ENCODE measurements around the gene ARHGAP24. TPM values are rescaled to one million over a fixed set of nuclear protein-coding genes. Genes with fewer than 3 reads are reported as not detected.
A peak's percentile ranks its signal among the peaks of the same experiment; 100 is the strongest.

ARHGAP24 gene
- polyA plus RNA-seq, 1 donor = 110 TPM

DNA sequence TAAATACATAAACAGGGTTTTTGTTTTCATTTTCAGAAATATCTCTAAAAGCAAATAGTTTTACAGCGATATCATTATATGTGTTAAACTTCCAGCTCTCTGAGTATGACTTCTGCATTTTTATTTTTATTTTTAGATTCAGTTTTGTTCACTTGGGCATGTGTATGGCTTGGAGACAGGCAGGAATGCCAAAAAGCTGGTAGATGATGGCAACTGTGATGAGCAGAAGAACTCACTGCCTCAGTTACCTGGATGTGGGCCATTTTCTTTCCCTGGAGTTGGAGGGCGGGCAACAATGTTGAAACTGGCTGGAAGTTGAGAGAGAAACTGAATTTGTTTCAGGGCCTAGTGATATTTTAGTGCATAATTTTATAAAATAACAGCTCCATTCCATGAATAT lies 266.4 kb downstream of the ARHGAP24 start:
- DNase-seq = no peak

DNA sequence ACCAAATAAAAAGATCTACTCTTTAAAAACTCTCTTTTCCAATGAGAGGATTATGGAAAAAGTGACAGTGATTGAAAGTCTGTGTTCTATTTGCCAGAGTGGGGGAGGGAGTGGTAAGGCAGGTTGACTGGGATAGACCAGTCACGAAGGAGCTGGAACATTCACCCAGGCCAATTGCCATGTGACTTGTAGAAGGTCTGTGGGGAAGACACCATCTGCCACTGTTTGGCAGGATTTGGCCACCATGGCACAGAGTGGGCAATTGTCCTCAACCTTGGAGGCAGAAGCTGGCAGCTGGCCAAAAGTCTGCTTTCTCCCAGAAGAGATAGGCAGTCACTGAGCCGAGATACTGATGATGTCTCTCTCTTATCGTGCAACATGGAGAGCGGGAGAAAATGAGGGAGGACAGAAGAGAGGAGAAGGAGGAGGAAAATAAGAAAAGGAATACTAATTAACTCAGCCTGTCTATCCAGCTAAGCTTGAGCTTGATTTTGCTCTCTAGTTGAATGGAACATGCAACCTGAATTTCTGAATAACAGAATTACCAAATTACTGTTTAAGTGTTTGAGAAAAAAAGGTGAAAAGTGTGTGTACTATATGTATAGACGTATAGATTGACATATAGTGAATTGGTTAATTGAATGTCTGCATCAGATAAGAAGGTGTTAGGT lies 267.1 kb downstream of the ARHGAP24 start:
- no peak for DNase-seq

DNA sequence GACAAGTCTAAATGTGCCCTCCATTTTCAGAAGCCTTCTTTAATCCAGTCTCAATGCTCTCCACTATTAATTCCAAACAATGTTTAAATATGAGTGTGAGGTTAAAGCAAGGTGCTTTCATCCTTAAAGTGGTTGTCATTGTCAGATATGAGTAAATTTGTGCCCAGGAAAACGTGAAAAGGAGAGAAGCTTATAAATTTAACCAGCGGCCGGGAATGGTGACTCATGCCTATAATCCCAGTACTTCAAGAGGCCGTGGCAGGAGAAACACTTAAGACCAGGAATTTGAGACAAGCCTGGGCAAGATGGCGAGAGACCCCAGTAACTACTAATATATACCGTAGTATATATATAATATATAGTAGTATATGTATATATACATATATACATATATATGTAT lies 270.0 kb downstream of the ARHGAP24 start:
- no peak for DNase-seq

DNA sequence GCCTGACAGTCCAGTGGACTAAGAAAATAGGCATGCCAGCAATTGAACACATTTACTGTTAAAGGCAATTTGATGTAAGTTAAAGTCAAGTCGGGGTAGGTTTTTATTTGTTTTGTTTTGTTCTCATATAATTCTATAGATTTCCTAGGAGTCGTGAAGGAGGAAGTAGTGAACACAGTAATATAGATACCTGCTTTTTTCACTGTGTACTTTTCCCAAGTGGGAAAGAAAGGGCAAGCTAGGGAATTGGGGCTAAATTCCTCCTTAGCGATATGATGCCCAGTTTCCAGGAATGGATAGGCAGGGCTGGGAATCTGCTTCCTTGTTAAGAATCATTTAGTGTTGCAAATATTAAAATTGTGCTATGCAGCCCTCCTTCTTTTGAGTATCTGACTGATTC lies 271.0 kb downstream of the ARHGAP24 start:
- DNase-seq = no peak

DNA sequence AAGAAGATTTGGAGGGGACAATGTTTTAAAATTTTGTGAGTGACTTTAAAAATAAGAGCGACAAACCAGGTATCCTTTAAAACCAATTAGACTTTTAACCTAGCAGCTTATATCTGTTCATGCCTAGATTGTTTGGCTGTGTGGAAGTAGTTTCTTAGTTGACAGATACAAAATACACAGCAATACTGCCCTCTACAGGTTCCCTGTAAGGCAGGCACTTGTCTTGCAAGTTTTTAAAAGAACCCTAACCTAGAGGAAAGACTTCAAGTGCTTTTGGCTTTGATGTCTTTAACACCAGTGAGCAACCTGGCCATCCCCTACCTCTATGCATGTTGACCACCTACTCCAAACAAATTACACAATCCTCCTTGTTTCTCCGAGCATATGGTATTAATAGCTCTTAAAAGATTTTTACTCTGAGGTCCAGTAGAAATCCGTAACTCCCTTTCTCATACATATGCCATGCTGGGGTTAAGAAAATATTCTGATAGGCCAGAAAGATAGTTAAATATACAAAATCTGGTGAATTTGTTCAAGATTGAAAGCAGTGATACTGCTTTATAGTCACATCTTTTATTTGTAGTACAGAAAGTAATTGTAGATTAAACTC lies 273.0 kb downstream of the ARHGAP24 start:
- peak; percentile 78 for DNase-seq

DNA sequence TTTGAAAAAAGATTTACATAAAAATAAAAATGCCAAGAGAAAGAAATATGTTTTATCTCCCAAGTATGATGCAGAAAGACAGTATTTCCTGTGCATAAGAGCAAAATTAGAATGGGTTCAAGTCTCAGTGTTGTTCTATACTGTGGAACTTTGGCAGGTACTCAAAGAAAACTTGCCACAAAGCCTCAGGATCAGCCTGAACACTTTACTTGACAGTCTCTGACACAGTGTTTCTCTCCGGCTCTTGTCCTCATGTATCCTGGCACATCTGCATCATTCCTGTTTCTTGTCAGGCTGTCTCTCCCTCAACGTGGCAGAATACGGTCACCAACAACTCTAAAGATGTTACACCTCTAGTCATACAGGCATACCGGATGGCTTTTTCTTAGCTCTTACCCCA lies 273.7 kb downstream of the ARHGAP24 start:
- no peak for DNase-seq

DNA sequence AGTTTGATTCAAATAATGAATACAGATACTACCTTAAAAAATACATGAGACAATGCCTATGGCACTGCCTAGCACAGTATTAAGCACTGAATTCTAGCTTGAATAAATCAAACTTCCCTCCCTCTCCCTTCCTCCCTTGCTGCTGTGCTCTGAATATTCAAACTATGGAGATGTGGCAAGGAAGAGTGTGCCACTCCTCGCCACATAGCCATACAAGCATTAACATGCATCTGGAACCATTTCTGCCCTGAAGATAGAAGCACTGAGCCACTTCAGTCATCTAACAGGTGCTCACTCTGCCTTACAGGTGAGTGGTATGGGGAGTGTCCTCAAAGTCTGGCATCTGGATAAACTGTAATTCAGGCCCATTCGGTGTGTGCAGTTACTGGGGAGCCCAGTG lies 276.9 kb downstream of the ARHGAP24 start:
- no peak for DNase-seq

DNA sequence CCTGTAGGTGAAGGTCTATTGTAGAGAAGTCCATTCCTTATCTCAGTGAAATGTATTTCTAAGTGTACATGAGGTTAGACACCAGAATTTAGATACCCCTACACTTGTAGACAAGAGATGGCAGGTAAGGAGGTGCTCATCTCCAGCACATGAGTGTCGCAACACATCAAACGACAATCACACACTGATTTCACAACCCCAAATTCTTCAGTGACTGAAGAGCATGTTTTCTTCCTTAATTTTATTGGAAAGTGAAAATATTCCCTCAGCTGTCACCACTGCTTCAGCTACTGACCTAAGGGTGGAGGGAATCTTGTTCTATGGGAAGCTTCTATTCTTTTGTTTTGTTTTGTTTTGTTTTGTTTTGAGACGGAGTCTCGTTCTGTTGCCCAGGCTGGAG lies 280.3 kb downstream of the ARHGAP24 start:
- DNase-seq = no peak

DNA sequence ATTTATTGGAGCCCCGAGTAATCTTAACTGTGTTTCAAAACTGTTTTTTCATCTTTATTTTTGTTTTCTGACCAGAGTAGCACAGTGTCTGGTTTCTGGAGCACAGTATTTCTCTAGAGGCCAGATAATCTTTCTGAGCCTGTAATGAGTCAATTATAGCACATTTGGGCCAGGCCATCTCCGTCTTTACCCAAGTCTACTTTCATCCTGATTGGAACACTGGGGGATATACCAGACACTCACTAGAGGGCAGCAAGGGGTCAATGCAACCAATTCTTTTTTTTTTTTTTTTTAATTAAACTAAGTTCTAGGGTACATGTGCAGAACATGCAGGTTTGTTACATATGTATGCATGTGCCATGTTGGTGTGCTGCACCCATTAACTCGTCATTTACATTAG lies 282.0 kb downstream of the ARHGAP24 start:
- no peak for DNase-seq

DNA sequence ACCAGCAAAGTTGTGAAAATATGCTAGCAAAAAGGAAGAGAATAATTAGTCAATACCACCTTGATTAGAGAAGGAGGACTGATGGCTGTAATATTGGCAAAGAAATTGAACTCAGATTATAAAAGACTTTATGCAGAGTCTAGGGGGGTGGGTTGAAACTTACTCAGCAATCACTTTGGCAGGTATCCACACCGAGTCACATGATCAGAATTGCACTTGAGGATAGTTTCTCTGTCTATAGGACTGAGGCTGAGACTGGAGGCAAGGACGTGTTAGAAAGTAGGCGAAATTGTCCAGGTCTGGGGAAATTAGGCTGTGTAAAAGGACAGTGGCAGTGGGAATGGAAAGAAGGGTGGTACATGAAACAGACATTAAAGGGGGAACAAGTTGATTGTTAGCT lies 284.4 kb downstream of the ARHGAP24 start:
- no peak for DNase-seq

DNA sequence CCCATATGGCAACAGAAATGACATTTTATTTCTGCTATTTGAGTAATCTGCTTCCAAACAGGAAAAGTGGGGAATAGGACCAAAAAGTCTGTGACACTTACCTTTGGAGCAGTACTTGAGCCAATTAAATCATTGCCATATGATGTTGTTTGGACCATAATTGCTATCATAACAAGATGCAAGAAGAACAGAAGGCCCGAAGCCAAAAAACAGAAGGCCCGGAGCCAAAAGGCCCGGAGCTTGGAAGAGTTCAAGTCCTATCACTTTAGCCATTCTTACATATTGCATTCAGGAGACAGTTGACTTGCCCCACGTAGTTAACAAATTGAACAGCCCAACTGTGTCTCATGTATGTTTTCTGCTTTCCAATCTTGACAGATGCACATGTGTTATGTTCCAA lies 285.6 kb downstream of the ARHGAP24 start:
- no peak for DNase-seq

DNA sequence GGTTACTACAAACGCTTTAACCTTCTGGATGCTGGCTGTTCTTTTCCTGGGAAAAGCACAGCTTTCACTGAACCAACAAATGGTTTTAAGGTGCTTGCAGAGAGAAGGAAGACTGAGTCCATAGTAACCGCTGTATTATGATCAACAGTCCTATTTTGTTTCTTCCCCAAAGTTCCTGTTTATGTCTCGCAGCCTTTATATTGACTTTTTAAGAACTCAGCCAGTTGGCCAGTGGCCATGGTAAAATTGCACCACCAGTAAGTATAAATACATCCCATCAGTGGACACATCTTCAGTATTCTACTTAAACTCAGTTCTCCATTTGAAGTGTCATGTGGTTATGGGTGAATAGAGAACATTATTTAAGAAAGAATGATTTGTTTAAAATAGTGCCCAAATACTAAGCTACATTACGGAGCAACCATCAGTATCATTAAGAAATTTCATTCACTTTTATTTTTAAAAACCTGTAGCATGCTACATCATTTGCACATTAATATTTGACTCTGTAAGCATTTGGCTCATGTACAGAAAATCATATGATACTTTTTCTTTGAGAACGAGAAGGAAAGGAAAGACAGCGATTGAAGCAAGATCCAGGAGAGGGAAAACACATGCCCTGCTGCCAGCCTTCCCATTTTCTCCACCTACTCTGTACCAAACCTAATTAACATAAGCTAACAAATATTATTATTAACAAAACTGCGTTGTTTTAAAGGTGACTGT lies 287.0 kb downstream of the ARHGAP24 start:
- DNase-seq = no peak

DNA sequence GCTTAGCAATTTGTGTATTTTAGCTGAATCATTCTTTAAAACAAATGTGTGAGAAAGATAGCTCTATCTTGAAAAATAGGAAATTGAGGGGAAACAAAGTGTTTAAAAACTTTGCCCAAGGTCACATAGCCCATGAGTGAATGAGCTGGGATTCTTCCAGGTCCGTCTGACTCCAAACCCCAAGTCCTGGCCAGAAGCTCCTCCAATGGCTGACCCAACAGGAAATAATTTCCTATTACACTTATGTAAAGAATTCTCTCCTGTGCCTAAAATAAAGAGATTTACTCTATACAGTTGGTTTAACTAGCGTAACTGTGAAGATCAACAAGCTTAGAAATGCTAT lies 287.6 kb downstream of the ARHGAP24 start:
- no peak for DNase-seq

DNA sequence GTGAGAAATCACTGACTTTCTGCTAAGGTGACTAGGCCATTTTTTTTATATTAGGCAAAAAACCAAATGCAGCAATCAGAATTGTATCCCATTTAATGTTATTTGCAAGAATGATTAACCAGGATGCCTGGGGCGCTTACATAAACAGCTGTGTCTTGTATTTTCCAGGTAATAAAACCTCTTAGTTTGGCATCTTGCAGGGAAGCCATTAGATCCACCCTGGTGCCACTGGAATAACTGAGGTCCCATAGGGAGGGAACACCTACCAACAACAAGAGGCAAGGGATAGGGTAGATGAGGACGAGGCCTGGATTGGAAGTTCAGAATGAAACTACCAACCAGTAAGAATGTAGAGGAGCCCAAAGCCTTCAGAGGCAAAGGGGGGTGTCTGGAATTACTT lies 288.3 kb downstream of the ARHGAP24 start:
- peak; percentile 62 for DNase-seq

DNA sequence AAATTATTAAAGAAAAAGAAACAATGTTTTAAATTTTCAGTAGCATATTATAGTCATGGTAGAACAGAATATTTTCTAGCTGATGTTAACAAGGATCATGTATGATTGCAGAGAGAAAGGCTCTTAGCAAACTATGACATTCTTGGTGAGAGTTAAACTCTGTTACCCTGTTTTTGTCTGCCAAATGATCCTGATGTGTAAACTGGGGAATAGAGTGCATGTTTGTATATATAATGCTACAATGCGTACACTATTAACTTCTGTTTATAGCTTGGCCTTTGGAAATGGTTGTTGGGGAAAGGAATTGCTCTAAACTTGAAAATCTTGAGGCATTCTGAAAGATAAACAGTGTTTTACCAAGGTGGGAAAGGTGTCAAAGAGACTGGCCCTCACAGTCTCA lies 292.7 kb downstream of the ARHGAP24 start:
- no peak for DNase-seq

DNA sequence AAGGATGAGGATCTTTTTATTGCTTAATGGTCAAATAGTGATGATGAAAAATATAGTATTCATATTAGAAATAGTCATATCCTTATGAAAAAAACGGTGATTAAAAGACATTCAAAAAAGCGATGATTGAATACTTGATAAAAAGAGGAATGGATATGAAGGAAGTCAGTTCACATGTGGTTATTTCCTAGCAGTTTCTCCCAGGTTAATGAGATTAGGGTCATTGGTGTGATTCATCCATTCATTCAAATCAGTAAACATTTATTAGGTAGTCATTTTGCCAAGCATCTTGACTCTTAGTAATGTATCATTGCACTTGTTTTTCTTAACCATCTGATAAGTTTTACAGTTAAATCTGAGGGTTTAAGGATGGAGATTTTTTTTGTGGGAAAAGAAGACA lies 294.1 kb downstream of the ARHGAP24 start:
- DNase-seq = no peak

DNA sequence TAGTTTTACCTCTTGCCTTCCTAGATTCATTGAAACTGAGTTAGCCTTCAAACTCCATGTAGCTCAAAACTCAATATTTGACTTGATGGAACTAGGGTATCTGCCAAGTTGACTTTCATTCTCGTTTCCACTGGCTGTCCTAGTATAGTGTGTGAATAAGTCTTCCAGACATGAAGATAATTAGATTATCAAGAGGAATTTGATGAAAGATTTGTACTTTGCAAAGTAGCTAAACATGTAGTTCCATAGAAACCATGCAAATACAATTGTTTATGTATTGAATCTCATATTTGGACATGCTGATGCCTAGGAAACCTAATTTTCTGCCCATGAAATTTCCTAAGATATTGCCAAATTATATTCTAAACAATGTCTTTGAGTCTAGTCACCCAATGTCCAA lies 297.5 kb downstream of the ARHGAP24 start:
- no peak for DNase-seq

DNA sequence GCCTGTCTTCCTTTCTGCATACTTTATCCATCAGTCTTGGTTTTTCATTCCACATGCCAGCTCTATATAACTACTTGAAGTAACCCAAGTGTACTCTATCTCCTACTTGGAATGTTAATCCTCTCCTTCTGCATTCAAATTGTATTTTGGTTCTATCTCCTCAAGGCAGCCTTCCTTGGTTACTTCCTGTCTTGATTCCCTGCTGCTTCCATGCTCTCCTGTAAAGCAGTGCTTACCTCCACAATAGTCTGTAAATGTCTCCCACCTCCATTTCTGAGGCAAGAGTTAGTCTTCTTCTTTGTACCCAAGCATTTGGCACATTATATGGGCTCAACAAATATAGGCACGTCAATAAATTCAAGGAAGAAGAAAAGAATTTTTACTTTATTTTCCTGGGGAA lies 298.4 kb downstream of the ARHGAP24 start:
- DNase-seq = no peak

DNA sequence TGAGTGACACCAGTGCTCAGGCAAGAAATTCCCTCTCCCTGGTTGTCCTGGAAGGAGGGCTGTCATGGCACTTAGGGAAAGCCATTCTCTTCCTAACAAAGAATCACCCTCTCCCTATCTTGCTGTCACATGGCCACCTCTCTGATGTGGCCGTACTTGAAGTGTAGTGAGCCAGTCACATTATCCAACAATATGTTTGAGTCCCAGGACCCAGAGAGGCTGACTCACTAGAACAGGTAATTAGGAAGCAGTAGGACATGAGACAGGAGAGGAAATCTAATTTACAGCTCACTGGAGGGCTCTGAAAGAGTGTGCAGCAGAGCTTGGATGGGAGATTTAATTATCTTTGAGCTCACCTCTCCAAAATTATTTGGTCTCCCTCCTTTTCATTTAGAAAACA lies 299.1 kb downstream of the ARHGAP24 start:
- no peak for DNase-seq

DNA sequence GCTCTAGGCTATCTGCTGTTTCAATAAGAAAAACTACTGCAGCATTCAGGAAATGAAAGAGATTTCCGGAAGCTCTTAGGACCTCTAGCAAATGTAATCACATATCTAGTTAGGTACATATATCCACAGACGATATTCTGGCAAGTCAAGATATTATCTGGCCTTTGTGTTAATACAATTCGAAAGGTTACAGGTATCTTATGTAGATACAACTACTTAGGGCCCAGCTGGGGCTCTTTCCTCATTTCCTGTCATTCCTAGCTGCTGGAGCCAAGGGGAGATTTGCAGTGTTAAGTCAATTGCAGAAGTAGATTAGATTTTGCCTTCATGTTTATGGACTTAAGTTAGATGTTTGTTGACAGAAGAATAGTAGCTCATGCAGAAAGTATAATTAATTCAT lies 299.5 kb downstream of the ARHGAP24 start:
- DNase-seq = no peak

DNA sequence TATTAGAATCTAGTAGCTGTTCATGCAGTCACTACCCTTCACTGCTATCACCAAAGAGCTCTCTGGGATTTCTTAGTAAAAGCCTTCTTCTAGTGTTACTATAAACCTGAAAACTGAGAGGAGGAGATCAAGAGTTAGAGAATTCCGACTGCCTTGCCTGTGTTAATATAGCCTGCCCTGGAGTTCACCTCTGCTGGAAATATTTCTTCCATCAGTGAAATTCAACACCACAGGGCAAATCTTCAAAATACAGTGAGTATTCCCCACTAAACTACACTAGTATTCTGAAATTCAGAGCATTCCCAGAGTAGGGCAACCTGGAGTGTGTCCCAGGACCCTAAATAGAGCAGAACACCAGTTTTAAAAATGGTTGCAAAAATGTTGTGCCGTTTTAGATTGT lies 301.1 kb downstream of the ARHGAP24 start:
- no peak for DNase-seq

DNA sequence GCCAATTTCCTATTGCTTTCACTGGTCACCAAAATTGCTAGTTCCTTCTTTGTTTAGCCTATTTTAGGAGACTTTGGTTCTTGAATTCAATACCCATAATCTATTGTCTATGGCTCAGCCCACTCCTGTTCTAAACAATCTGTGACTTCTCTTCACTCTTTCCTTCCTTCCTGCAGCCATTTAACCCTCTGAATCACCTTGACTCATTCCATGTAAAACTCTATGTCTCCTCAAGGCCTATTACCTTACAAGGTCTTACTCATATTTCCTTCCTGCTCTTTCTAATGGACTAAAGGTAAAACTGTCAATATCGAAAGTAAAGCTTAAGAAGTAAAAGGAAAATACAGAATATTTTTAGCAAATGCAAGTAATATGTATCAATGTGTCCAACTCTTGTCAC lies 301.6 kb downstream of the ARHGAP24 start:
- DNase-seq = no peak

DNA sequence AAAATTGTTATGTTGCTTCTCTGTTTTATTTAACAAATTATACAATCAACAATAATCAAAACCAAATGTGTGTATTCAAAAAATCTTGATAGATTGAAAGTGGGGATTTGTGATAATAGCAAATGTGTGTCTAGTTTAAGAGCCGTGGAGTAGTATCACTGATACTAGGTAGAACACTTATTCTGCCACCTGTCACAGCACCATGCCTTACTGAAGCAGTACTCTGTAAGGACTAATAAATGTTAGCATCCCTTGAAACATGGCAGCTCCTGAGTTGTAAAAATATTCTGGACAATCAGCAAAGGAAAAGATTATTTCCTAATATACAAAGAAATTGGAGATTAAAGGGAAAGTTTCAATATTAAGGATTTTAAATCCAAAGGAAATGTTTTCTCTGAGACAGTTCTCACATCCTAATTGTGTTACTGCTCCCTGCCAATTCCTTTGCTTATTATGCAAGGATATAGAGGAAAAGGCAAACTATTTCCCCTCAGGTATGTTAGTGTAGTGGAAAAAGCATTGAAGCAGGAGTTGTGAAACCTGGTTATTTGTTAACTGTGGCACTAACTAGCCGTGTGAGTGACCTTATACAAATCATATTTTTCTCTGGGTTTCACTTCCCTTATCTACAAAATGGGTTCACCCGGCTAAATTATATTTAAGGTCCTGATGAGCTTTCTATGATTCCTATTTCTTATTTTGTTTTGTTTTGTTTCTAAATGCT lies 303.1 kb downstream of the ARHGAP24 start:
- DNase-seq = no peak
